T-helper 2 cell (primary cell): ENCODE results near the gene PRXL2B.
A peak's percentile ranks its signal among the peaks of the same experiment; 100 is the strongest.
"Not testable (repeated sequence)": the region's sequence is repeated elsewhere in the genome, so short reads cannot be mapped to it uniquely, and the experiment has no call there.

Experiments used
- DNase-seq, 5 experiments: peaks; one replicate each; pipeline versions ENCODE4 v3.0.0 to v3.0.0-alpha.2; 2012 to 2022

The PRXL2B gene

DNA sequence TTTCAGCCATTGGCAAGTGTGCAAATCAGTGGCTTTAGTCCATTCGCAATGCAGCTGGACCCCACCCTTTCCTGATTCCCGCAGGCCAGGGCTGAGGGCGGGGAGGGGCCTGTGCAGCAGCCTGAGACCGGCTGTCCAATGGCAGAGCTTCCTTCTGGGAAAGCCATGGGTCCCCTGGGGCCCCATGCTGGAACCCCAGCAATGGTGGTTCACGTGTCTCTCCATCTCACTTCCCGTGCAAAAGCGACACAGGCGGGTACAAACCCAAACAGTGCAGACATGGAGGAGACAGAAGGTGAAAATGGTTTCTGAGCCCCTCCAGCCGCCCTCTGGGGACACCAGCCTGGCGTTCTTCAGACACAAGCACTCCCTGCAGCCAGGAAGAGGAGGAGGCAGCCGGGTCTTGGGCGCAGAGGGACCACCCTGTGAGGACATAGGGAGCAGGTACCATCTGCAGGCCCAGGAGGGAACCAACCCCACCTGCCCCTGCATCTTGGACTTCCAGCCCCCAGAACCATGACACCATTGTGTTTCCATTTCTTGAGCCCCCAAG is 36.2 kb upstream of the PRXL2B start:
- not testable (repeated sequence) for DNase-seq

DNA sequence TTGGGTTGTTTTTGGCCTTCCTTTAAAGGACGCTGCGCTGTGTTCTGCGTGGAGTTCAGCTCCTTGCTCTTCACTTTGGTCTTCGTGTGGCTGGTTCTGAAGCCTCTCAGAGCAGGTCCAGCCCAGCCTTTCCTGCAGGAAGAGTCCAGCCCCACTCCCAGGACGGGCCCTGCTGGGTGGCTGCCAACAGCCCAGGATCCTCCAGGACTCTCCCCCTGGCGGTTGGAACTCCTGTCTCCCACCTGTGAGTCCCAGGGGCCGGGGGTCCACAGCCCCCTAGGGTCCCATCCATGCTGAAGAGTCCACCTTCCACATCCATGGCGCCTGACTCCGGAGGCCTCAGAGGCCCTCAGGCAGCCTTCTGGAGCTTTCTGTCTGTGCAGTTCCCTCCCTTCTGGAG is 35.0 kb upstream of the PRXL2B start:
- DNase-seq, result not testable (repeated sequence)

DNA sequence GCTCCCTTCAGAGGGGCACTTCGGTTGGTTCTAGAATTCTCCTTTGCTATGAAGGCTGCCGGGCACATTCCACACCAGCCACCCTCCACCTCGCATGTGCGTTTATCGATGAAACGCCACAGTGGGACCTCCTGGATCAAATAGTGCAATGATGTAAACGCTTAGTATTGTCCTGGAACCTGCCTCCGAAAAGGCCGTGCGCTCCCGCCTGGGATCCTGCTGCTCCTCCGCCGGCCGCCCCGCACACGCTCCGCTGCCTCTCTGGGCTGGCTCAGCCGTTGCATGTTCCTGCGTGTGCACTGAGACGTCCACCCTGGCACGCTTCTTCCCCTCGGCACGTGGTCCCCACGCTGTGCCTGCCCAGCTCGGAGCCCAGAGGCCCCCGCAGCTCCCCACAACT is 34.4 kb upstream of the PRXL2B start:
- DNase-seq, result no peak

DNA sequence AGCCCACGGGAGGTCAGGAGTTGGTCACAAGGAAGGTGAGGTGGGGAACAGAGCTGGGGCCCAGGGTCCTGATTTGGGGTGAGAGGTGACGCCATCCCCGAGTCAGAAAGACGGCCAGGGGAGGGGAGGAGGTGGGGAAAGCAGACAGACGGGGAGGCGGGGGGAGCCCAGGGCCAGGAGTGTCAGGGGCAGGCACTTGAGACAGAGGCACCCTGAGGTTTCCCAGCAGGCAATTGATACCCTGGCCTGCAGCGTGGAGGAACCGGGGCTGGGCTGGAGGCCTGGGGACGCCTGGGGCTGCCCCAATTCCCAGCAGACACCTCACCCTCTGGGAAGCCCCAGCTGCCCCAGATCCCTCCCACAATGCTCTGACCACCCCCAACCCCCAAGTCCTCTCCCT is 33.5 kb upstream of the PRXL2B start:
- DNase-seq, result not testable (repeated sequence)

DNA sequence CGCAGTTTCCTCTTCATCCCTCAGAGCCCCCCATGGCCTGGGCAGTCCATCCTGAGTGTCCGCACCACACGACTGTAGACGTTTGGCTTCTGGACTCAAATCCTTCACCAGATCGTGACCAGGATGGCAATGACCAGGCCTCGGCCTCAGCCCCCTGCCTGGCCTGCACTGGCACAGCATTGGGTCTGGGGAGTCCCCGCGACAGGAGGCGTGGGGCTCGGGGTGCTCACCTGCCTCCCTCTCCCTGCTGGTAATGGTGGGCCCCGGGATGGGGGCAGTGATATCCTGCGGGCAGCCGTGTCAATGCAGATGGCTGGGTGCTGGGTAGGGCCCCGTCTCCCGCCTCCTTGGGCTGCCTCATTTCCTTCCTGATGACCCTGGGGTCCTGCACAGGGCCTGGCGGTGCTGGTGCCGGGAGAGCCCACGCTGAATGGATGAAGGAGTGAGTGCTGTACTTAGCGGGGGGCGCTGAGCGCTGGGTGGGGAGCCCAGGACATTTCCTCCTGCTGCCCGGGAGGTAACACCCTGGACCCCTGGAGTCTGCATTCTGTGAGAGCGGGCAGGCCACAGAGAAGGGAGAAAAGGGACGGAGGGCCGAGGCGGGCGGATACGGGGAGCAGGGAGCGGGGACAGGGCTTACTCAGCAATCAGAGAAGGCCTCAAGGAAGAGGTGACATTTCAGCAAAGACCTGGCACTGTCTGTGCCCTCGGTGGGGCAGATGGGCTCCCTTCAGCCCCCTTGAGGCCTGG is 32.5 kb upstream of the PRXL2B start:
- DNase-seq, result no peak

DNA sequence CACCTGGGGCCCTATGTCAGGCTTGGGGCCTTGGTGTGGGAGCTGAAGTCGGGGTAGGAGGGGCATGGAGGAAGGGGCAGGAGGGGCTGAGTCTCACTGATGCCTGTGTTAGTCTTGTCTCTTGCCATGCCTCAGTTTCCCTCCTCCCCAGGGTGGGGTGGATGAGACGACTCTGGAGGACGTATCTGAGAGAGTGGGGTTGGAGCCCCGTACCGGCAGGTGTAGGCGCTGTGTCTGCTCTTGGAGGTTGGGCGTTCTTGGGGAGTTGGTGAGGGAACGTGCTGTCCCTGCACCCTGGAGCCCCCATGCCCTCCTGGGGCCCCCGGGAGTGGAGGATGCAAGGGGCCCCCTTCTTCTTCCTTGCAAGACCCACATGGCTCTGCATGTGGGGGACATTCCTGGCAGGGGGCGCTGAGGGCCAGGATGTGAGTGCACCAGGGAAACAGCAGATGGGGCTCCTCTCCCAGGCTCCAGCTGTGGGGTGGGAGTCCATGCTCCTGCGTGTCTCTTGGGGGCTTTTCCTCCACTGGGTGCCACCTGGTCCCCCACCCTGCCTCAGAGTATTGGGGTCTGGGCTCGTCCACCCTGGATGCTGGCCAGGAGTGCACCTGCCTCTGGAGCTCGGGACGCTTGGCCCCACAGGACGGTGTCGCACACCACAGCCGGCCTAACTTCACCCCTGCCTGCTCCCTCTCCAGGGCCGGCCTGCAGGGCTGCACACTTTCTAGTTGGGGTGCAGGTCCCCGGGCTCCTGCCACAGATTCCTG is 31.8 kb upstream of the PRXL2B start:
- peak in 2 of 5 experiments; percentile 30 to 71 for DNase-seq

DNA sequence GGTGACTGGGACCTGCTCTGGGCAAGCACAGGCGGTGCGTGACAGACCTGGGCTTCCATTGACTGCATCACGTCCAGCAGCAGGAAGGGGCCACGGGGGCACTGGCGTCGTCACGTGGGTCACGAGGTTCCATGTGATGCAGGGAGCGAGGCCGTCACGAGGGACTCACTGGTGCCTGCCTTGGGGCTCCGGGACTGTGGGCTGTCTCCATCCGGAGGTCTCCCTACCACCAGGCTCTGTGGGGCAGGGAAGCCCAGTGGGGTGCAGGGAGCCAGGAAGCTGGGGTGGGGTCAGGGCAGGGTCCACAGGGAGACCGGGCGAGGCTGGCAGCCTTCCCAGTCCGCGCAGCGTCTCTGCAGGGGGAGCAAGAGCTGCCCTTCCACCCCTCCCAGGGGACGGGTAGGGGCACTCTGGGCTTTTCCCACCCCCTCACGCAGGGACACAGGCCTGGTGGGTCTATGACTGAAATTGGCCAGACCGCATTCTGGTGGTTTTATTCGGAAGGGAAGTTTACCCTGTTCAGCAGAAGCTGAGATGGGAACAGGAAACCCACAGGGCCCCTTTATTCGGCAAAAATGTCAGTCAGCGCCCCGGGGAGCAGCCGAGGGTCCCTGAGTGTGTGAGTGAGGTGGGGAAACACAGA is 30.8 kb upstream of the PRXL2B start:
- DNase-seq, result peak; percentile 49 to 93 (median 65)

DNA sequence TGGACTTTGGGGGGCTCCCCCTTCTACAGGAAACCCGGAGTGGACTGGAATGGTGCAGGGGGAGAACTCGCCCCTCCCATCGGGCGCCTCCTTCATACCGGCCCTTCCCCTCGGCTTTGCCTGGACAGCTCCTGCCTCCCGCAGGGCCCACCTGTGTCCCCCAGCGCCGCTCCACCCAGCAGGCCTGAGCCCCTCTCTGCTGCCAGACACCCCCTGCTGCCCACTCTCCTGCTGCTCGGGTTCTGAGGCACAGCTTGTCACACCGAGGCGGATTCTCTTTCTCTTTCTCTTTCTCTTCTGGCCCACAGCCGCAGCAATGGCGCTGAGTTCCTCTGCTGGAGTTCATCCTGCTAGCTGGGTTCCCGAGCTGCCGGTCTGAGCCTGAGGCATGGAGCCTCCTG is 30.3 kb upstream of the PRXL2B start, which contains the start of gene TNFRSF14:
Gene TNFRSF14, plus strand, starts transcription at position 95 of the 401 bp plus-strand sequence. Its CDS starts 294 bp downstream, at position 389.
- DNase-seq, result peak; percentile 42 to 89 (median 59)

DNA sequence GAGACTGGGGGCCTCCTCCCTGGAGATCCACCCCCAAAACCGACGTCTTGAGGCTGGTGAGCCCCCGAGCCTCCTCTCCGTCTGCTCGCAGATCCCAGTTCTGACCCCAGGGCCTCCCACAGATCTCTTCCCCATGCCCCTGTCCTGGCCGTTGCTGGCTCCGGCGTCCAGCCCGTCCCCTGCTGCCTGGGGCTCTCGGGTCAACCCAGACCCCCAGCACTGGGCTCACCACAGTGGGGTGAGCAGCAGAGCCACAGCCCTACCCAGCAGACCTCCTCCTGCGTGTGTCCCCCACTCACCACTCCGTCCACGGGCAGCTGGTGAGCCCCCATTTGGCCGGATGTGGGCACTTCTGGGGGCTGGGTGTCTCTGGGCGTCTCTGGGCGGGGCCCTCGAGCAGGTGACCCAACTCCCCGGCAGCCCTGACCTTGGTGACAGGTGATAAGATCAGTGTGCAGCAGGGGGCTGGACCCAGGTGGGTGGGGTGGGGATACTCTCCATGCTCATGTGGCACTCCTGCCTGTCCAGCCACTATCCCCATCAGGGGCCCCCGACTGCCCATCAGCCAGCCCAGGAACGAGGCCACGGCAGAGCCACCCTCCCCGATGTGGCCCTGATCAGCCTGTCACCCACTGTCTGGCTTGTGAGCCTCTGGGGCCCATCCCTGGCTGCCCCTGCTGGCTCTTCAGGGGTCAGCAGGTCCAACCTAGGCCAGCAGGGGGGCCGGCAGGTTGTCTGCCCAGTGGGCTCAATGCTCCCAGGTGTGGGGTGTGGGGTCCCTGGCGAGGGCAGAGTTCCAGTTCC is 29.7 kb upstream of the PRXL2B start:
- DNase-seq, result peak in 2 of 5 experiments; percentile 31 to 78

DNA sequence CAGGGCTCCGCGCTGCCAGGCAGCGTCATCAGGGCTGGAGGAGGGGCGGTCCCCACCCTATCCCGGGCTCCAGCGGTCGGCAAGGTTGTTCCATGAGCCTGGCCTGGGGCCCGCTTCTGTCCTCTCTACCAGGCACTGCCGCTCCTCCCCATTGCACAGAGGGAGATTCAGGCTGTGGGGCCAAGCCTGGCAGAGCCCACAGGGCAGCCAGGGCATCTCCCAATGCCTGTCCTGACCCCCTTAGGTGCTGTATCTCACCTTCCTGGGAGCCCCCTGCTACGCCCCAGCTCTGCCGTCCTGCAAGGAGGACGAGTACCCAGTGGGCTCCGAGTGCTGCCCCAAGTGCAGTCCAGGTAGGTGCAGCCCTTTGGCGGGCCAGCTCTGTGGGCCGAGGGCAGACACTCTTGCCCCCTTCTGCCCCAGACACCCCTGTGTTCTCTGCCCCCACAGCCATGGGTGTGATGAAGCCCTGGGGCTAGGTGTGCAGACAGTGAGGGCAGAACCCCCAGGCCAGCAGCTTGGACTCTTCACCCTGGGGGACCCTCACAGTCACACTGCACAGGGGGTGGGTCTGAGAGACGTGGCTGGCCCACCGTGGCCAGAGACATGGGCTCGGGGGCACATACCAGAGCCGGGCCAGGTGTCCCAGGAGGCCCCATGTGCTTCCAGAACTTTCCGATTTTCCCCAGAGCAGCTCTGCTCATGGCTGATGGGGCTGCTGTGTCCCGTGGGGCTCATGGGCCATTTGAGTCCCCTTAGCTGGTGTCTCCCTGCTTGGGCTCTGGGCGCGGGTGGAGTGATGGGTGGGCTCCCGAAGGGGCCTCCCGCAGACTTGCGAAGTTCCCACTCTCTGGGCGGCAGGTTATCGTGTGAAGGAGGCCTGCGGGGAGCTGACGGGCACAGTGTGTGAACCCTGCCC is 28.8 kb upstream of the PRXL2B start:
- DNase-seq, result no peak

DNA sequence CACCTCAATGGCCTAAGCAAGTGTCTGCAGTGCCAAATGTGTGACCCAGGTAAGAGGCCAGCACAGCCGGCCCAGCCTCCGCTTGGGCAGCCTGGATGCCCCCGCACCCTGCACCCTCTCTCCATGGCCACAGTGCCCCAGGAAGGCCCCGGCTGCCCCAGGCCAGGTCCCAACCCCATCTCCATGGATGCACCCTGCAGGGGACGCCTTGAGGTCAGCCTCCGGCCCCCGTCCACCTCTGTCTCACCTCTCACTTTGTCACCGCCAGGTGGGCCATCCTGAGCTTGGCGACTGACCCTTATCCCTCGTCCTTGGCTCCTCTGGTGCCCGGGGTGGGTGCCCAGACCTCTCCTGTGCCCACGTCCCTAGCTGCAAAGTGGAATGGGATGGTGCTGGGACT is 28.2 kb upstream of the PRXL2B start:
- DNase-seq, result no peak

DNA sequence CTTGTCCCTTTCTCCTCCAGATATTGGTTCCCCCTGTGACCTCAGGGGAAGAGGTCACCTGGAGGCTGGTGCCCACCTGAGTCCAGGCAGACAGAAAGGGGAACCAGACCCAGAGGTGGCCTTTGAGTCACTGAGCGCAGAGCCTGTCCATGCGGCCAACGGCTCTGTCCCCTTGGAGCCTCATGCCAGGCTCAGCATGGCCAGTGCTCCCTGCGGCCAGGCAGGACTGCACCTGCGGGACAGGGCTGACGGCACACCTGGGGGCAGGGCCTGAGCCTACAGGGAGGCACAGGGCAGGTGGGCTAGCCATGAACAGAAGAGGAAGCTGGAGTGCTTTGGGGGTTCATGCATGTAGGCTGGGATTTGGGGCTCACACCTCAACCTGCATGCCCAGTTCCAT is 27.7 kb upstream of the PRXL2B start:
- DNase-seq, result no peak

DNA sequence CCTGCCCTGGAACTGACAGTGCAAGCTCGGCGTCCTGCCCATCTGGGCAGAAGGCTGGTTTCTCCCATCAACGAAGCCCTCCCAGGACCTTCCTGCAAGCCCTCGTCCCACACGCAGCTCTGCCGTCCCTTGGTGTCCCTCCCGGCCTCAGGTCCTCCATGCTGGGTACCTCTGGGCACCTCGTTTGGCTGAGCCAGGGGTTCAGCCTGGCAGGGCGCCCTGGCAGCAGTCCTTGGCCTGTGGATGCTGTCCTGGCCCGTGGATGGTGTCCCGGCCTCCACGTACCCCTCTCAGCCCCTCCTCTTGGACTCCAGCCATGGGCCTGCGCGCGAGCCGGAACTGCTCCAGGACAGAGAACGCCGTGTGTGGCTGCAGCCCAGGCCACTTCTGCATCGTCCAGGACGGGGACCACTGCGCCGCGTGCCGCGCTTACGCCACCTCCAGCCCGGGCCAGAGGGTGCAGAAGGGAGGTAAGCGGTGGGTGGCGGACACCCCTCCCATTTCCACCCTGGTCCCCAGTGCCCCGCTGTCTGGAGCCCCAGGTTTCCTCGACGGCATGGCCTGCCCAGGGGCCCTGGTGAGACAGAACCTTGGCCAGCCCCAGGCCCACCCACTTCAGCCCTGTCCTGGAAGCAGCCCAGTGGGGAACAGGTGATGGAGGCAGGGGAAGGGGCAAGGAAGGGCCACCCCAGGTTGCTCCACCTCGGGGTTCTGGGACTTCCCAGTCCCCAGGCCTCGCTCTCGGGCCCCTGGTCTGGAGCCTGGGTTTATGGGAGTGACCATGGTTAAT is 26.9 kb upstream of the PRXL2B start:
- DNase-seq, result no peak

DNA sequence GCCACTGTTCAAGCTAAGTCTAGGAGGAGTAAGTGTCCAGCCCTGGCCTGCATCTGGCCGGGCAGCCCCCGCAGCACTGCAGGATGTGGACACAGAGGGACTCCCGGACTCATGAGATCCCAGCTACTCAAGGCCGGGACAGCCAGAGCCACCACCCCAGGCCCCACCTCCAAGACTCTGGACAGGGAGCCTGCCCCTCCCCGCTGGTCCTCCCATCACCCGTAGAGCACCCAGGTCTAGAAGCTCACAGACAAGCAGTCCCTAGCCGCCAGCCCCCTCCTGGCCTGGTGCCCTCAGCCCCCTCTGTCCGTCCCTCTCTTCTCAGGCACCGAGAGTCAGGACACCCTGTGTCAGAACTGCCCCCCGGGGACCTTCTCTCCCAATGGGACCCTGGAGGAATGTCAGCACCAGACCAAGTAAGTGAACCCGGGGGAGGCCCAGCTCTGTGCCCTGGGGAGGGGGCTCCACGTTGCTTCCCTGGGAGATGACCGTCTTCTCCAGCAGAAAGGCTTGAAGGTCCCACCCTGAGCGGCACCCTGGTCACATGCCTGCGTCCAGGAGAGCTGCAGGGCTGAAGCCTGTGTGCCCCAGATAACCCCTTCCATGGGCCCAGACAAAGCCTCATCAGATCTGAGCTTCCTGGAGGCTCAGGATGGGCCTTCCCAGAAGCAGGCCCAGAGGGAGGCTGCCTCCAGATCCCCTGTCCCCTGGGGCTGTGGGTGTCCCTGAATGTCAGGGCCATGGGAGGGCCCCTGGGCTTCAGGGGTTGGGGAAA is 26.1 kb upstream of the PRXL2B start:
- DNase-seq, result no peak

DNA sequence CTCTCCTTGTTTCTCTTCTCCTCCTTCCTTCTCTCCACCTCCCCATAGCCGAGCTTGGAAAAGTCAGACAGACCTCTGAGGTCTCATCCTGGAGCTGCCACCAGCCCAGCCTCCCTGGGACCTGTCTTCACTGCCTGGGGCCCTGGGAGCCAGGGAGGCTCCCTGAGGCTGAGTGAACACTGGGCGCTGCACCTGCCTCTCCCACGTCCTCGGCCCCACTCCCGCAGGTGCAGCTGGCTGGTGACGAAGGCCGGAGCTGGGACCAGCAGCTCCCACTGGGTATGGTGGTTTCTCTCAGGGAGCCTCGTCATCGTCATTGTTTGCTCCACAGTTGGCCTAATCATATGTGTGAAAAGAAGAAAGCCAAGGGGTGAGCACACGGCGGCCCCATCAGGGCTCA is 25.1 kb upstream of the PRXL2B start:
- DNase-seq, result no peak

DNA sequence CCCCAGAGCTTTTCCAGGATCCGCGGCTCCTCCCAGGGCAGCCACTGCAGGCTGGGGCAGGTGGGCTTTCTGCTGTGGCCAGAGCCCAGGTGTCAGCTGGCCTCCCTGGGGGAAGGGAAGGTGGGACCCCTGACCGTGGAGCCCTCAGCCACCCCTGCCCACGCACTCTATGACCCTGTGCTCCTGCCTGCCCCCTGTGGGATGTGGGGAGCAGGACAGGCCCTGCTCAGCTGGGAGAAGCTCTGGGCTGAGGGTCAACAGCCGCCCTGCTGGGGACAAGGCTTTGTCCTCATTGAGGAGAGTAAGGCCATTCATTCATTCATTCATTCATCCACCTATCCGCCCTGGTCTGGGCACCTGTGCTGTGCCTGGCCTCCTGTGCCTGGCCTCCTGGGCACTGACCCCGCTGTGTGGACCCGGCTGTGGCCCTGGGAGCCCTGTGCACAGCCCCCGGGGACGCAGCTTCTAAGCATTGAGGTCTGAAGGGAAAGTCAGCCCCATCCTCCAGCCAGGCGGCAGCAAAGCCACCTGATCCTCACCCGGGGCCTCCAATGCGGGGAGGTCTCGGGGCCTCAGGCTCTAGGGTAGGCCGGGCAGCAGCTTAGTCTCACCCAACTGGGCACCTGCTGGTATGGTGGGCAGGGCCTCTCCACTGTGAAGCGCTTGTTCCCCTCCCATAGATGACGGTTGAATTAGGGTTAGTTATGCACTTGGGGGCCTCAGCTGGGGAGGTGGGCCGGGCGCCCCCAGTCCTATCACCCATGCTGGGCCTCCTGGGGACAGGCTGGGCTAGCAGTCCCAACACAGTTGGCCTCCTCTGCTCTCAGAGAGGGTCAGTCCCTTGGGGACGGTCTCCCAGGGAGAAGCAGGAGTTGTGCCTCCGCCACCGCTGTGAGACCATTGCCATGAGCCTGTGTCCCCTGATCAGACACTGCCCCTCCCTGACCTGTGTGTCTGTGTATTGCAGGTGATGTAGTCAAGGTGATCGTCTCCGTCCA is 24.4 kb upstream of the PRXL2B start:
- no peak for DNase-seq

DNA sequence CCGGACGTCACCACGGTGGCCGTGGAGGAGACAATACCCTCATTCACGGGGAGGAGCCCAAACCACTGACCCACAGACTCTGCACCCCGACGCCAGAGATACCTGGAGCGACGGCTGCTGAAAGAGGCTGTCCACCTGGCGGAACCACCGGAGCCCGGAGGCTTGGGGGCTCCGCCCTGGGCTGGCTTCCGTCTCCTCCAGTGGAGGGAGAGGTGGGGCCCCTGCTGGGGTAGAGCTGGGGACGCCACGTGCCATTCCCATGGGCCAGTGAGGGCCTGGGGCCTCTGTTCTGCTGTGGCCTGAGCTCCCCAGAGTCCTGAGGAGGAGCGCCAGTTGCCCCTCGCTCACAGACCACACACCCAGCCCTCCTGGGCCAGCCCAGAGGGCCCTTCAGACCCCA is 23.4 kb upstream of the PRXL2B start:
- no peak for DNase-seq
